SK-N-SH (cell line): ENCODE measurements around the gene GALC.

Source experiments
- CTCF ChIP-seq: fragments of 200-600 bp; sonication (generic); IDR thresholded peaks from 2 replicates; pipeline ENCODE4 v1.6.1; 2017; ENCODE audit warnings: antibody characterized with exemption, mild to moderate bottlenecking, moderate library complexity
- FOXJ3 ChIP-seq: sonication (generic); formaldehyde crosslinking; IDR thresholded peaks from 2 replicates; pipeline ENCODE4 v1.5.1; 2020; ENCODE audit warnings: mild to moderate bottlenecking, missing genetic modification reagents
- NRF1 ChIP-seq: IDR thresholded peaks from 2 replicates; pipeline ENCODE4 v1.6.1; 2012; ENCODE audit warnings: low read depth, mild to moderate bottlenecking, low read length
- RFX5 ChIP-seq: IDR thresholded peaks from 2 replicates; pipeline ENCODE4 v1.6.1; 2012; ENCODE audit warnings: mild to moderate bottlenecking, improper control_type of control experiment, low read length

GRCh38 chr14:88013750-88014349 is 20.9 kb upstream of the GALC start:
- TF ChIP-seq NRF1 (no peak), CTCF (peak; percentile 91), RFX5 (no peak), FOXJ3 (no peak)
